Naive thymus-derived CD8-positive, alpha-beta T cell (primary cell): ENCODE measurements around the gene JUN. TPM values are rescaled to one million over a fixed set of nuclear protein-coding genes. Genes with fewer than 3 reads are reported as not detected.
A peak's percentile ranks its signal among the peaks of the same experiment; 100 is the strongest.

ENCODE experiments used
- ATAC-seq, 2 donors: fragments of 150-1000 bp; cut with Tn5 transposase in 1 of 2; sonication (Bioruptor Pico), chemical (Tn5 transposase) in 1 of 2; 1 replicate in 1 of 2; 2 replicates in 1 of 2; pipeline ENCODE4 v1.10.0; 2021; ENCODE audit warnings: mild to moderate bottlenecking in 2 of 2, moderate library complexity in 2 of 2
- POLR2A ChIA-PET: fragments of 350-600 bp; sonication (Branson Sonifier 250); formaldehyde crosslinking; loops from one replicate; lab custom pipeline; 2021; ENCODE audit warnings: antibody characterized with exemption; lab: Charles Lee
- DNase-seq, 10 donors: peaks; one replicate each; pipeline versions ENCODE4 v3.0.0 to v3.0.0-alpha.2; 2020 to 2022
- H3K27ac Mint-ChIP-seq, 10 donors: one replicate each; pipeline ENCODE4 v1.8.0; 2020 to 2022; ENCODE audit warnings: mild to moderate bottlenecking in 10 of 10, mixed read lengths in 10 of 10, moderate library complexity in 4 of 10, inconsistent platforms in 1 of 10
- H3K27me3 Mint-ChIP-seq, 5 donors: one replicate each; pipeline ENCODE4 v1.8.0; 2021 to 2022; ENCODE audit warnings: mixed read lengths in 5 of 5
- H3K36me3 Mint-ChIP-seq, 3 donors: one replicate each; pipeline ENCODE4 v1.8.0; 2020 to 2022; ENCODE audit warnings: mixed read lengths in 3 of 3, mild to moderate bottlenecking in 2 of 3, inconsistent platforms in 1 of 3
- H3K4me1 Mint-ChIP-seq, 4 donors: one replicate each; pipeline ENCODE4 v1.8.0; 2021 to 2022; ENCODE audit warnings: mixed read lengths in 4 of 4
- H3K4me3 Mint-ChIP-seq, 10 donors: one replicate each; pipeline ENCODE4 v1.8.0; 2020 to 2022; ENCODE audit warnings: mild to moderate bottlenecking in 10 of 10, mixed read lengths in 10 of 10, moderate library complexity in 6 of 10, inconsistent platforms in 1 of 10
- H3K9me3 Mint-ChIP-seq, 9 donors: one replicate each; pipeline ENCODE4 v1.8.0; 2020 to 2022; ENCODE audit warnings: mixed read lengths in 9 of 9, mild to moderate bottlenecking in 3 of 9, inconsistent platforms in 1 of 9, moderate library complexity in 1 of 9
- polyA plus RNA-seq, 3 donors: library from polyadenylated mRNA; unstranded; fragments of 300-500 nt; fragmentation: Illumina TruSeq; gene quantifications; one replicate each; pipeline ENCODE4 v1.2.3, GENCODE V29; 2021
- total RNA-seq, 8 experiments: library from RNA in 2 of 8; stranded (reverse) in 2 of 8; gene quantifications; one replicate each; pipeline ENCODE4 v1.2.3 and lab custom pipeline; 2021 to 2026

Gene JUN
- total and polyA plus RNA-seq, 5 experiments from 2014 or later, result 30.7 to 59.4 (median 38.2) TPM

GRCh38 chr1:58768191-58768731, 15.6 kb downstream of the JUN start:
- POLR2A ChIA-PET, result no interaction called here
- Mint-ChIP-seq H3K9me3 (no peaks in the 10 kb centered on the region), H3K27ac (no peak overlapping the region), H3K4me1 (peaks cover 2 to 6% (median 4%) of the 10 kb centered on the region in 4 donors), H3K27me3 (peaks cover 0 to 5% (median under 1%) of the 10 kb centered on the region in 5 donors), H3K4me3 (no peak overlapping the region), H3K36me3 (no peaks in the 10 kb centered on the region)
- DNase-seq, result no peak
- ATAC-seq, result no peak

- POLR2A ChIA-PET, result no interaction called here
- H3K9me3 Mint-ChIP-seq, result no peaks in the 10 kb centered on the region
- ATAC-seq, result no peak
- no peak overlapping the region for H3K4me3 Mint-ChIP-seq
- DNase-seq, result no peak
- H3K27me3 Mint-ChIP-seq, result peaks cover 2 to 11% (median 5%) of the 10 kb centered on the region in 5 donors
- H3K27ac Mint-ChIP-seq, result no peak overlapping the region
- no peaks in the 10 kb centered on the region for H3K4me1 Mint-ChIP-seq
- H3K36me3 Mint-ChIP-seq, result no peaks in the 10 kb centered on the region
Observed at GRCh38 chr1:58767143-58767542, 16.7 kb downstream of the JUN start.

GRCh38 chr1:58765441-58765840, 18.4 kb downstream of the JUN start:
- no peak for ATAC-seq
- Mint-ChIP-seq H3K9me3 (no peaks in the 10 kb centered on the region), H3K4me3 (no peak overlapping the region), H3K36me3 (no peaks in the 10 kb centered on the region), H3K4me1 (no peaks in the 10 kb centered on the region), H3K27ac (no peak overlapping the region), H3K27me3 (peaks cover 3 to 16% (median 5%) of the 10 kb centered on the region in 5 donors)
- DNase-seq, result no peak
- POLR2A ChIA-PET, result no interaction called here

GRCh38 chr1:58765006-58765405, 18.8 kb downstream of the JUN start:
- no peak for DNase-seq
- ATAC-seq, result no peak
- POLR2A ChIA-PET, result no interaction called here
- H3K4me3 Mint-ChIP-seq, result no peak overlapping the region
- no peaks in the 10 kb centered on the region for H3K4me1 Mint-ChIP-seq
- no peaks in the 10 kb centered on the region for H3K9me3 Mint-ChIP-seq
- peaks cover 3 to 16% (median 5%) of the 10 kb centered on the region in 5 donors for H3K27me3 Mint-ChIP-seq
- H3K27ac Mint-ChIP-seq, result no peak overlapping the region
- H3K36me3 Mint-ChIP-seq, result no peaks in the 10 kb centered on the region

- Mint-ChIP-seq H3K9me3 (no peaks in the 10 kb centered on the region), H3K4me1 (no peaks in the 10 kb centered on the region), H3K36me3 (no peaks in the 10 kb centered on the region), H3K4me3 (no peak overlapping the region), H3K27ac (no peak overlapping the region), H3K27me3 (peaks cover 3 to 16% (median 5%) of the 10 kb centered on the region in 5 donors)
- no peak for DNase-seq
- no peak for ATAC-seq
- POLR2A ChIA-PET, result interaction anchor here (0.6 kb wide), 1 partner anchor 204 kb away, joined by 4 read pairs; no protein-coding TSS in a partner anchor
Observed at GRCh38 chr1:58764294-58764978, 19.4 kb downstream of the JUN start.

- DNase-seq, result no peak
- Mint-ChIP-seq H3K9me3 (no peaks in the 10 kb centered on the region), H3K27me3 (peaks cover 0 to 16% (median 5%) of the 10 kb centered on the region in 5 donors), H3K27ac (no peak overlapping the region), H3K36me3 (no peaks in the 10 kb centered on the region), H3K4me1 (no peaks in the 10 kb centered on the region), H3K4me3 (no peak overlapping the region)
- no peak for ATAC-seq
- POLR2A ChIA-PET, result interaction anchor here (1.2 kb wide), 1 partner anchor 21 kb away, joined by 3 read pairs; the partner anchor contains the start of gene JUN
Observed at GRCh38 chr1:58763214-58763613, 20.6 kb downstream of the JUN start.

GRCh38 chr1:58762806-58763205, 21.0 kb downstream of the JUN start:
- no peaks in the 10 kb centered on the region for H3K9me3 Mint-ChIP-seq

GRCh38 chr1:58755468-58755872, 28.4 kb downstream of the JUN start:
- H3K36me3 Mint-ChIP-seq, result no peaks in the 10 kb centered on the region
- no peaks in the 10 kb centered on the region for H3K9me3 Mint-ChIP-seq
- peak in 6 of 10 donors; percentile 3 to 43 (median 17) for DNase-seq
- H3K27me3 Mint-ChIP-seq, result no peaks in the 10 kb centered on the region
- POLR2A ChIA-PET, result interaction anchor here (0.8 to 1.8 kb wide), 2 partner anchors 11 to 28 kb away, joined by 3 to 11 read pairs; partner anchors contain the start of gene JUN
- peak overlapping the region; percentile 14 to 83 (median 66) for H3K27ac Mint-ChIP-seq
- H3K4me1 Mint-ChIP-seq, result peaks cover 22 to 50% (median 42%) of the 10 kb centered on the region in 4 donors
- peak; percentile 69 to 74 for ATAC-seq
- peak overlapping the region in 9 of 10 donors; percentile 52 to 76 (median 67) for H3K4me3 Mint-ChIP-seq

More at GRCh38 chr1:58762806-58763205, 21.0 kb downstream of the JUN start:
- H3K36me3 Mint-ChIP-seq, result no peaks in the 10 kb centered on the region
- no peak overlapping the region for H3K4me3 Mint-ChIP-seq
- no peaks in the 10 kb centered on the region for H3K4me1 Mint-ChIP-seq
- peak overlapping the region in 1 of 10 donors; percentile 8 for H3K27ac Mint-ChIP-seq
- DNase-seq (no peak), ATAC-seq (no peak)
- peaks cover 0 to 16% (median 5%) of the 10 kb centered on the region in 5 donors for H3K27me3 Mint-ChIP-seq
- POLR2A ChIA-PET, result interaction anchor here (1.2 kb wide), 1 partner anchor 21 kb away, joined by 3 read pairs; the partner anchor contains the start of gene JUN

GRCh38 chr1:58754683-58755467, 29.0 kb downstream of the JUN start:
- Mint-ChIP-seq H3K36me3 (no peaks in the 10 kb centered on the region), H3K4me1 (peaks cover 22 to 55% (median 42%) of the 10 kb centered on the region in 4 donors), H3K4me3 (peak overlapping the region in 9 of 10 donors; percentile 52 to 76 (median 67)), H3K9me3 (no peaks in the 10 kb centered on the region), H3K27ac (peak overlapping the region; percentile 14 to 83 (median 68)), H3K27me3 (no peaks in the 10 kb centered on the region)
- POLR2A ChIA-PET, result interaction anchor here (0.8 to 1.8 kb wide), 2 partner anchors 10 to 29 kb away, joined by 3 to 11 read pairs; partner anchors contain the start of gene JUN
- ATAC-seq (peak; percentile 63 to 68), DNase-seq (peak in 4 of 10 donors; percentile 7 to 34 (median 25))

- H3K9me3 Mint-ChIP-seq, result no peaks in the 10 kb centered on the region
- peak overlapping the region in 2 of 10 donors; percentile 61 to 76 for H3K4me3 Mint-ChIP-seq
- H3K27ac Mint-ChIP-seq, result peak overlapping the region in 7 of 10 donors; percentile 12 to 83 (median 52)
- peaks cover 22 to 62% (median 44%) of the 10 kb centered on the region in 4 donors for H3K4me1 Mint-ChIP-seq
- H3K36me3 Mint-ChIP-seq, result no peaks in the 10 kb centered on the region
- H3K27me3 Mint-ChIP-seq, result no peaks in the 10 kb centered on the region
- DNase-seq (no peak), ATAC-seq (peak in 1 of 2 donors; percentile 13)
- POLR2A ChIA-PET, result interaction anchor here (1.8 kb wide), 1 partner anchor 30 kb away, joined by 11 read pairs; the partner anchor contains the start of gene JUN
Observed at GRCh38 chr1:58754073-58754613, 29.7 kb downstream of the JUN start.

- no peak for DNase-seq
- H3K9me3 Mint-ChIP-seq, result no peaks in the 10 kb centered on the region
- no peaks in the 10 kb centered on the region for H3K27me3 Mint-ChIP-seq
- no peak for ATAC-seq
- H3K4me3 Mint-ChIP-seq, result no peak overlapping the region
- H3K4me1 Mint-ChIP-seq, result peaks cover 22 to 63% (median 45%) of the 10 kb centered on the region in 4 donors
- no peaks in the 10 kb centered on the region for H3K36me3 Mint-ChIP-seq
- POLR2A ChIA-PET, result no interaction called here
- peak overlapping the region in 2 of 10 donors; percentile 5 to 29 for H3K27ac Mint-ChIP-seq
Observed at GRCh38 chr1:58753431-58753866, 30.4 kb downstream of the JUN start.

GRCh38 chr1:58749646-58750045, 34.2 kb downstream of the JUN start:
- DNase-seq (no peak), ATAC-seq (no peak)
- H3K36me3 Mint-ChIP-seq, result no peaks in the 10 kb centered on the region
- peaks cover 0 to 14% (median 2%) of the 10 kb centered on the region in 5 donors for H3K27me3 Mint-ChIP-seq
- no peaks in the 10 kb centered on the region for H3K9me3 Mint-ChIP-seq
- no peak overlapping the region for H3K4me3 Mint-ChIP-seq
- H3K27ac Mint-ChIP-seq, result no peak overlapping the region
- POLR2A ChIA-PET, result no interaction called here
- peaks cover 5 to 36% (median 19%) of the 10 kb centered on the region in 4 donors for H3K4me1 Mint-ChIP-seq
